NOMO-1 (cell line): ENCODE data around the gene SDCBP2.

Experiments used
- DNase-seq, 2 experiments: peaks; one replicate each; lab custom pipeline; 2025; ENCODE audit not compliant: unreplicated experiment in 2 of 2; lab: John Stamatoyannopoulos, UW

The SDCBP2 gene

DNA sequence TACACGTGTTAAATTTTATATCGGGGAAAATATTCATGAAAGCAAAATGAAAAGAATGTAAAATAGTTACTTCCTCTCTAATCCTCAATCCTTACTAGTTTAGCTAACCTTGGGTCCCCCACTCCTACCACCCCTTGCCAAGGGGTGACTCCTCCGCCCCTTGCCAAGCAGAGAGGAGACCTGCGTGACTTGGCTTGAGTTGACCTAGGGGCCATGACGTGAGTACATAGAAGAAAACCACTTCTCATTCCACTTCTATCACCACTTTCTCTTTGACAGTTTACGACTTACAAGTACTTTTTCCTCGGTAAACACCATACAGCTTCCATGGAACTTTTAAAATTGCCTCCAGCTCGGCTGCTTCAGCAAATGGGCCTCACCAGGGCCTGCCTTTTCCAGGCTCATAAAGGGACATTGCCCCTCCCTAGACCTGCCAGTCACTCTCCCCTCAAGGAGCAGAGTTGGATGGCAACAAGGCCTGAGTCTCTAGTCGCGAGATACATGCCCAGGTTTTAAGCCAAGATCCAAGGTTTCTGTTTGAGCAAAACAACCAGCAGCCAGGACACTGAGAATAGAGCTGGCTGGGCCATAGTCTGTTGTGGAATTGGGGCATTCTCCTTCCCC lies 29.9 kb downstream of the SDCBP2 start:
- no peak for DNase-seq

DNA sequence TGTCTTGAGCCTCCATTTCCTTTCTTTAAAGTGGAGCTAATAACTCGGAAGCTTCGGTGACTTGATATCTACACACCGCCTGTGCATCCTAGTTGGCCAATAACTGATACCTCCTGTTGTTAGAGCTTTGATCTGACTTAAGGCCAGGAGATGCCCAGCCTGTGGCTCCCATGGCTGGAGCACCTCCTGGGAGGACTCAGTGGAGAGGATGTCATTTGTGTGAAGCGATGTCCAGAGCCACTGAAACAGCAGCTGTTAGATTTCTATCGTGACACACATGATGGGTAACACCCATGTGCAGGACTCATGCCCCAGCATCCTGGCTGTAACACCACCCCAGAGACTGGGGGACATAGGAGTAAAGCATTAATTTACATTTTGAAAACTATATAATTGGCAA lies 30.8 kb downstream of the SDCBP2 start:
- DNase-seq = no peak

DNA sequence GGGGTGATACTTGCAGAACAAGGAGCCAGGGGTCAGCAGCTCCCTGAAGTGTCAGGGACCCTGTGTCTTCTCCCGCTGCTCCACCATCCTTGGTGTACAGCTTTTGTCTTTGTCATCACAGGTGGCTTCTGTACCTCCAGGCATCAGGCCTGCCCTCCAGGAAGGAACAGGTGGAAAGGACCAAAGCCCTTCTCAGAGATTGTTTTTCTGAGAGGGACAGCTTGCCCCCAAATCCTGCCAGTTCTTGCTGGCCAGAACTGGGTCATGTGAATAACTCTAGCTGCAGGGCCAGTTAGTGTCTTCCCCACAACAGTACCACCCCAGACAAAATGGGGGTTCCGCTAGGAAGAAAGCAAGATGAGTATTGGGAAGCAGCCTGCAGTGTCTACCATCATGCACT lies 31.5 kb downstream of the SDCBP2 start:
- DNase-seq = no peak

DNA sequence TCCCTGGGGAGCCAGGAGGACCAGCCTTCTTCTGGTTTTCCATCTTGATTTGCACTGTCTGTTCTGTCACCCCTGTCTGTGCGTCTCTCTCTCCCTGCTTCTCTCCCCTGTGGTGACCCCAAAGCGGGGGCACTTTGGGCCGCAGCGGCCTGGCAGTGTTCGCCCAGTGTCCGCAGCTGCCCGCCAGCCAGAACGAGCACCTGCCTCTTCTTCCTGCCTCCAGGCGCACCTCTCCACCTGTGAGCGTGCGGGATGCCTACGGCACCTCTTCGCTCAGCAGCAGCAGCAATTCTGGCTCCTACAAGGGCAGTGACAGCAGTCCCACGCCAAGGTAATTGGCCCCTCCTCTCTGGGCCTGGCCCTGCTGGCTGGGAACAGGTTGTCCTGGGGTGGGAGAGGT lies 32.0 kb downstream of the SDCBP2 start:
- DNase-seq = no peak

DNA sequence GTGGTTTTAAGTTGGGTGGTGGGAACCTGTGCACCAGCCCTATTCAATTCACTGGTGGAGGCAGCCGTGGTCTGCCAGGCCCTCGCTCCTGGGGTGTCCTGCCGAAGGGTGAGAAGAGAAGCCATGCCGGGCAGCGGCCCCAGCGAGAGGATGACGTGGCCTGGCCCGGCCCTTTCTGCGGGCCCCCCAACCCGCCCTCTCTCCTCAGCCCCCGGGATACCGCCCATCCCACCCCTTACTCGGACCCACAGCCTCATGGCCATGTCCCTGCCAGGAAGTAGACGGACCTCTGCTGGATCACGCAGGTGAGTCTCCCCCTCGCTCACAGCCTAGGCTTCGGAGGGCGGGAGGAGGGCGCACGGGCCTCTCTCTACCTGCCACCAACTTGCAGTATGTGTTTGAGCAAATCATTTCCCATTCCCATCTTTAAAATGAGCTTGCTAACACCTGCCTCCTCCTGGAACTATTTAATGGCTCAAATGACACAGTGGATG lies 32.8 kb downstream of the SDCBP2 start:
- no peak for DNase-seq

DNA sequence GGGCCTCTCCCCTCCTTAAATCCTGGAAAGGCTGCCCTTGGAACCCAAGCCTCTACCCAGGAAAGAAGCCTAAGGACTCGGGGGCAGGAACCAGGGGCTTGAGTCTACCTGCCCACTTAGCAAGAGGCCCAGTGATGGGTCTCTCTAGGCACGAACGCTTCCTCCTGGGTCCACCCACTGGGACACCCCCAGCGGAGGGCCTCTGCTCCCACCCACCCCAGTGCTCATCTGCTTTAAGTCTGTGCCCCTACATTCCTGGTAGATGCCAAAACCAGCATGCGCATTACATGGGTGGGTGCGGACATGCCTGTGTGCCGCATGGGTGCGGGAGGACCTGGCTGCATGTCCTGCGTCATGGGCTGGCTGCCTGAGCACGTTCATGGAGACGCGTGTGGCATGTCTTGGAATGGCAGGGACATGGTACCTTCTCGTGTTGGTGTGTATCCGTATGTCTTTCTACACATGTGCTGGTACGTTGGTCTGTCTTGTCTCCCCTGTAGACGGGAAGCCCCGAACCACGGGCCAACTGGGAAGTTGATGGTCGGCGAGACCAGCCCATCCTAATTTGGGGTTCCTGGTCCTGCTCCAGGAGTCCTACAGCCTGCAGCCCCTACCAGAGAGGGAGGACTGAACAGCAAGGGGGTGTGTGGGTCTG lies 33.5 kb downstream of the SDCBP2 start:
- no peak for DNase-seq

DNA sequence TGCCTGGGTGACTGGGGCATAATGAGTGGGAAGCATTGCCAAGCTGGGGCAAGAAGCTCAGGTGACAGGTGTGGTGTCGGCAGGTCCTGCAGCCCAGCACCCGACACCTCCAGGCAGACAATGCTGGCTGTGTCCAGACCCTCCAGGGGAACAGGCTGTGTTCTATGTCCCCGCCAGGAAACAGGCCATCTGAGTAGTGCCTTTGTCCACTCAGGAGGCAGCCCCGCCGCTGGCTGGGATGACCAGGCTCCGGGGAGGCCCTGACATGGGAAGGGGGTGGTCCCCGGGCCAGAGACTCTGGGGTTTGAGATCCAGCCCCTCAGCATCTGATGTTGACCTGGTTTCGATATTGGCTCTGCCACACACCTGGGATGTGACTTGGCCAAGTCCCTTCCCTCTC lies 34.4 kb downstream of the SDCBP2 start:
- no peak for DNase-seq

DNA sequence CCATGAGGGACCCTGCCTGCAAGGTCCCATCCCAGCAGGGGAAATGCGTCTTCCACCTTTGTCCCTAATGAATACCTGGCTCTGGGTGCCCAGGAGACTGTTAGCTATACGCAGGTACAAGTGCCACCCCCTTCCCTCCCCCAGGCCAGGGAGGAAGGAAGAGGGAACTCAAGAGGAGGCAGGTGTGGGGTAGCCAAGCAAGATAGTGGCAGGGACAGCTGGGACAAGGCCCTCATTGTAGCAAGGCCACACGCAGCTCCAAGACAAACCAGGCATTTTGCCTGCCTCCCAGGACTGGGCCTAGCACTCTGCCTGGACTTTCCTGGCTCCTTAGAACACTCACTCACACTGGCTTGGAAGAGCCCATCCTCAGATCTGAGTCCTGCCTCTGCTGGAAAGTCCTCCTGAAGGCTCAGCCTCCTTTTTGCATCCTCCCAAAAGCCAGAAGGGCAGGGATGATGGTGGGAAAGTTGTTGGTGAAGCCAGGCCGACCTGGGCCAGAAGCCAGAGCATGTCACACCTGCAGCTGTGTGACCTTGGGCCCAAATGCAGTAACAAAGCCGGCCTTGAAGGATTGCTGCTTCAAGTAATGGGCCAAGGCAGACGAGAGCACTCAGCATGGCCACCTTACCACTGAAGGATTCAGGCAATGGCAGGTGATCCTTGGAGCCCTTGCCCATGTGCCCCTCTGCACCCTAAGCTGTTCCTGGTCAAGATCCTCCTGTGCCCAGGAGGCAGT lies 35.1 kb downstream of the SDCBP2 start:
- no peak for DNase-seq

DNA sequence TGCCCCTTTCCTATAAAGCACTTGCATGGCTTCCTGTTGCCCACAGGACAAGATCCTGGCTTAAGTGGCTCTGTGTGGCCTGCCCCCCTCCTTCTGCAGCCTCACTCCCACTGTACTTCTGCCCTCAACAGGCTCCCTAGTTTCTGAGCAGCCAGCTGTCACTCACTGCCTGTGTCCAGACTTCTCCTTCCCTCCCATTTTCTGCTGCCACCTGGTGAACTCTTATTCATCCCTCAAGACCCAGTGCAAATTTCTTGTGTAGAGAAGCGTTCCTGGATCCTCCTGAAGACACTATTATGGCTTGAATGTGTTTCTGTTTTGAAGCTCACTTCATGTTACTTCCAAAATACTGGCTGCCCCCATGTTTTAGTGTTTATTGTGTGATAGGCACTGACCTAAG lies 36.3 kb downstream of the SDCBP2 start:
- DNase-seq = no peak

DNA sequence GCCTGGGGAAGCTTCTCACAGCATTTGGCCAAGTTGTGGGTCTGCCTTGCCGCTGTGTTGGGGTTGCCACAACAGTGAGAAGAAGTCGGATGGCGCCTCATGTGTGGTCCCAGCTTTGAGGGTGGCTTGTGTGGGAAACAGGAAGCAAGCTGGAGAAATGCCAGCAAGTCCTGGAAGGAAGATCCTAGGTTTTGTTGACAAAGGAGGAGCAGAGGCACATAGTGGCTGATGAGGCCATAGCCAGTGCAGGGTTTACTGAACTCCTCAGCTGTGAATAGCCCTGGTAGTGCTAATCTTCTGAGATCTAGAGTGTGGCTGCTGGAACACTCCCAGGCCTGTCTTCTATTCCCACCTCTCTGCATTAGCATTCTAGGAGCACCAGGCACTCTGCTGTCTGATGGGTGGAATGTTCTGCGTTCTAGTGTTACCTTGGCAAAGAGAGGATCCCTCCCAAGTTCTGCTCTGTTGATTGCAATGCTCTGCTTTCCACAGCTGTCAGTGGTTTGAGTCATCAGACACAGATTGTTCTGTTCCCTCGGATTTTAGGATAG lies 37.7 kb downstream of the SDCBP2 start:
- DNase-seq = no peak

DNA sequence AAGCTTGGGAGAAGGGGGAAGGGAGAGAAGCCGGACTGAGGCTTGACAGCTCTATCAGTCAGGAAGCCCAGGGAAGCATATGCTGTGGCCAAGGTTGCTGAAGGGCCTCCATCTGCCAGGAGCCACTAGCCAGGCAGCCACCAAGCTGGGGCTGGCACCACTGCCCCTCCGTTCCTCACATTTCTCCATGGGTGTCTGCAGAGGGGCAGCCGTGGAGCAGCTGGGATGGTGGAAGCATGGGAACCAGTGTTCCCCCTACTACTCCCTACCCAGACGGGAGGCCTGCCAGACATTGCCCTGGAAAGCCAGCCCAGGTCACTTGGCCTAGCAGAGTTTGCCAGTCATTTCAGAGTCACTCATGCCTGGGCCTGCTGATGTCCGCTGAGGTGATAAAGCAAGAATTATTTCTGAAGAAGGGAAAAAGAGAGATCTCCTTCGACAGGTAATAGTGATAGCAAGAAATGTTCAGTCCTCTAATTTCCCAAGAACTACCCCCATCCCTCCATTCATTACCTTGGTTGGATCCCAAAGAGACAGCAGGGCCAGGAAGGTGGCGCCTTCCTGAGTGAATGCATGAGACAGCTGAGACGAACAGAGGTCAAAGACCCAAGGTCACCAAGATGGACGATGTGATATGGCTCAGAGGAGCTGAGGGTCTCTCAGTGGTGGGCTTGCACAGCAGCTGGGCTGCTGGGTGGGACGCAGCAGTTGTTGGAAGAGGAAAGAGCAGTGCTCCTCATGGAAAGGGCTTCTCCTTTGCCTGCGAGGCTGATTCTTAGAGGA lies 41.0 kb downstream of the SDCBP2 start:
- DNase-seq = no peak

DNA sequence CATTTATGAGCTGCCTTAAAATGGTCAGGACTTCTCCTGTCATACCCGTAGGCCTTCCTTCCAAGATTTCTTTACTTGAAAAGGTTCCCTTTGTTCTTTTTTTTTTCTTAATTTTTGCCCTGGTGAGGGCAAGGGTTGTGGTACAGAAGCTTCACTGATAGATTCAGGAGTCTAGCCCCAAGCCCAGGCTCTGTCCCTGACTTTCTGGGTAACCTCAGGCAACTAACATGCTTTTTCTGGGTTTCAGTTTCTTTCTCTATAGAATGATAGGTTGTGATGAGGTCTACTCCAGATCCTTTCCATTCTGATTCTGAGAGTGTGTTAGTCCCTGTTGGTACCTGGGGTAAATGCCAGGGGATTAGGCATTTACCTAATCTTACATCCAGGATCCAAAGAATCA lies 41.6 kb downstream of the SDCBP2 start:
- no peak for DNase-seq

DNA sequence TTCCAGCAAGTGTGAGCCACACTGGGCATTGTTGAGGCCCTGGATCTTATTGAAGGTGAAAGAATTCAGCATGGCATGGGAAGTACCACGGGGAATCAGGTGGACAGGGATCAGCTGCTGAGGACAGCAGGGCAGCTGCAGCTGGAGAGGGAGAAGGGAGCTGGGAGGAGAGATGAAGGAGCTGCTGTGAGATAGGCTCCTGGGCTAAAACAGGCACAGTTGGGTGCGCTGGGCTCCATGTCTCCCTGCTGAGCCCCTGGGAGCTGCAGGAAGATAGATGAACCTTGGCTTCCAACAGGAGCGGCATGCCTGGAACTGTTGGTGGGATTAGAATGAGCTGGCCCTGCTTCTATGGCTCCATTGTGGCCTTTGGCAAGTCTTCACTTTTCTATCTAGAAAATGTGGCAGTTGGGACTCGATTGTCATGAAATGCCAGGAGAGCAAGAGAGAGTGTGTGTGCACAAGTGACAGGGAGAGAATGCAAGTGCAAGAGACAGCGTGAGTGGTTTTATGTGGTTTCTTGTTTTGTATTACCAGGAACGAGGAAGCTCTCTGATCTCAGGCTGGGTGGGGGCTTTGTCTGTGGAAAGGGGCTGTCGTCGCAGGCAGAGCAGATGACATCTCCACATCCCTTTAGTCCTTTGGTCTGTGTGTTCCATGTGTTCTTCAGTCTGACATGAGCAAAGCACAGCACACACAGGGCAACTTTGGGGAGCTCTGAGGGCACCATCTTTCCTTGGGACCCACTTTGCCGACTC lies 42.5 kb downstream of the SDCBP2 start:
- no peak for DNase-seq

DNA sequence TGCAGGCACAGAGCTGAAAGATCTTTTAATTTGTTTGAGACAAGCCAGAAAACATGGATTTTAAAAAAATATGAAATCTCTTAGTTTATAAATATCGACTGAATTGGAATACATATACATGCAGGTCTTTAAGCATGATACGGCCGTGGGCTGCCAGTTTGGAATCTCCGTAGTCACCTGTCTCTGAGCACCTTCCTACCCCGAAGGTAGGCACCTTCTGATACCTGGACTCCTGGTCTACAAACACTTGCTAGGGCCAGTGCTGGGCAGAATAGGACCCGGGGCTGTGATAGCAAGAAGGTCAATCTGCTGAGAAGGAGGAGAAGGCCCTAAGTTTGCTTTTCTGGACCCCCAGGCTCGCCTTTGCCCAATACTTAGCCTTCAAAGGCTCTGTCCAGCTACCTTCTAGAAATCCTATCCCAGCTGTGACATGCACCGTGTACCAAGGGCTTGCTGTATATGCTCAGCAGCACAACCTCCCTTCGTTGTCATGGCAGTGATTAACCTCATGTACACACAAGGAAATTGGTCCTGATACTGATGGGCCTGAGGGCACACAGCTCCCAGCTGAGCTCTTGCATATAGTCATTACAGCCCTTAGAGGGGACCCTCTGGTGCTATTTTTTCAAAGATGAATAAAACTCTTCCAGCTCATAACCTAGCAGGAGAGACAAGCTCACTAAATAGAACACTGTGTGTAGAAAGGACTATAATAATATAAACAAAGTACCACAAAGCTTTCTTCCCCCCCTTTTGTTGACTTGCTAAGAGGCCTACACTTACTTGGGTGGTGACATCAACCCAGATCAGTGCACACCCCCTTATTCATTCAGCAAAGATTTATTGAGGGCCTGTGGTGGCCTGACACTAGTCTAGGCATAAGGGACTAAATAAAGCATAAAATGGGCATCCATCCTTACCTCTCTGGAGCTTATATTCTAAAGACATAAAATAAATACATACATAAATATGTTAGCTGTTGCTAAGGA lies 45.1 kb downstream of the SDCBP2 start:
- no peak for DNase-seq

DNA sequence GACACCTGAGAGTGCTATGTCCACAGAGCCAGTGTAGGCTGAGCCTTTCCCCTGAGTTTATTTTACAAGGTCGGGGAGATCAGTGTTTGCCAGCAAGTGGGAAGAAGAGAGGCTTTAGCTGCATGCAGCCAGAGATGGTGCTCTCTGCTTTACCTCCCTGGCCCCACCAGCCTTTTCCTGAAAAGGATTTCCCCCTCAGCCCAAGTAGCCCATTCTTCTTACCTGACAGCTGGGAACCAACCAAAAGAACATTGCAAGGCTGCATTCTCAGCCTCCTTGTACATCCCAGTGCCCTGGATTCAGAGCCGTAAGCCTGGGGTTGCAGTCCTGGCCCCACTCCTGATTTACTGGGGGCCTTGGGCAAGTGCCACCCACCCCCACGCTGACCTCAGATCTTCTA lies 46.0 kb downstream of the SDCBP2 start:
- DNase-seq = no peak

DNA sequence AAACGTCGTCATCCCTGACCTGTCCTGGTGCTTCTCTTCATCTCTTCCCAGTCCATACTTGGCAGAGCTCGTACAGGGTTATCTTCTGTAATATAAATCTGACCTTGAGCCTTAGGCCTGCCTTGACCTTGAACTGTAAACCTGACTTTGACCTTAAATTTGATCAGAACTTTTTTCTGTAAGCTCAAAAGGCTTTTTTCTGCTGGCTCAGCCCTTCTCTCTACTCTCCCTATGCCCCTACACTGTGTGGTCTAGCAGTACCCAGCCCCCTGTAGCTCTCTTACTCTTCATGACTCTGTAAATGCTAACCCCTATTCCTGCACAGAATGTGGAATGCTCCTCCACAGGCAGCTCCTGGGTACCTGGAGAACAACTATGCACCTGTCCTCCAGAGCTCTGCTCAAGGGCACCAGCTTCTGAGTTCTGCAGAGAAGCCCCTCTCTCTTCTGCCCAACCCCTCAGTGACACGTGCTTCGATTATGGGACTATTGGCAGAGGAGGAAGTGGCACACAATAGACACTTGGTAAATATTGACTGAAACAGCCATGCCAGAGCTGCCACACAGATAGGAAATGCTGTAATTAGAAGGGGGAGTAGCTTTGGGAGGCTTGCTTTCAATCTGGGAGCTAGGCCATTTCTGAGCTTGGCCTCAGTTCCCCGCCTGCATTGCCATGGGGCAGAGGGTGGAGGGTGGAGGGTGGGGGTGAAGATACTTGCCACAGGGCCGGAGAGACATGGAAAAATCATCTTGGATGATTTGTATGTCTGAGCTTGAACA lies 47.5 kb downstream of the SDCBP2 start:
- DNase-seq = no peak

DNA sequence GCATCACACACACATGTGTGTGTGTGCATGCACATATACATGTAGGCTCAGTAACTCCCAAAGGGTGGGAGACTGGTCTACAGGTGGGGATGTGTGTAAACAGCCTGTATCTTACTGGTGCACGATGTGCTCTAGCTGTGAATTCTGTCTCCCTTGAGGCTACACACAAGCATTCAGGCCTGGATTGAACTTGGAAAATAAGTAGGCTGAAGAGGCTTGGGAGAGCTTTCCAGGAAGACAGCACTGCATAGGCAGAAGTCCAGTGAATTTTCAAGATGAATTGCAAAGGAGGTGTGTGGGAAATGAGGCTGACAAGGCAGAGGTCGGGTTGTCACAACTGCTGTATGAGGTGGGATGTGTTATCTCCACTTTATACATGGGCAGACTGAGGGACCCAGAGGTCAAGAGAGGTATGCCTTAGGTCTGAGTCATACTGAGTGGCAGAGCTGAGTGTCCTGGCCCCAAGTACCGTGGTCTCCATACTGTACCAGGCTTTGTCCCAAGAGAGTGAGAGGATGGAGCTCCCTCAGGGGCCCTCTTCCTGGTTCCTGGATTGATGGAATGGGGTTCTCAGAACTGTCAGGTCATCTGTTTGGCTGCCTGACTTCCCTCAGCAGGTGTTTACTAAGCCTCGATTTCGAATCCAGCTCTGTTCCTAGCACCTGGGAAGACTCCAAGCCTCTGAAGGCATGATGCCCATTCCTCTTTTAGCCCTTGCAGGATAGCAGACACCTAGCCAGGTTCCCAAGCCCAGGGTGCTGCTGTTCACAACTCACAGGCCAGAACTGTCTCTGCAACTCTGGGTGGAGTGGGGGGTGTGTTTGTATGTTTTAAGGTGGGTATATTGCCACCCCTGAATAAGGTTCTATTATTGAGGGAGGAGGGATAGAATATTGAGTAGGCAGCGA lies 48.5 kb downstream of the SDCBP2 start:
- DNase-seq = no peak
